ENCODE measurements around the gene RPL7L1. TPM values are rescaled to one million over a fixed set of nuclear protein-coding genes. Genes with fewer than 3 reads are reported as not detected.
"Not testable (repeated sequence)": the region's sequence is repeated elsewhere in the genome, so short reads cannot be mapped to it uniquely, and the experiment has no call there.

Gene RPL7L1
- polyA plus RNA-seq, 1 experiment, result 30.2 TPM

DNA sequence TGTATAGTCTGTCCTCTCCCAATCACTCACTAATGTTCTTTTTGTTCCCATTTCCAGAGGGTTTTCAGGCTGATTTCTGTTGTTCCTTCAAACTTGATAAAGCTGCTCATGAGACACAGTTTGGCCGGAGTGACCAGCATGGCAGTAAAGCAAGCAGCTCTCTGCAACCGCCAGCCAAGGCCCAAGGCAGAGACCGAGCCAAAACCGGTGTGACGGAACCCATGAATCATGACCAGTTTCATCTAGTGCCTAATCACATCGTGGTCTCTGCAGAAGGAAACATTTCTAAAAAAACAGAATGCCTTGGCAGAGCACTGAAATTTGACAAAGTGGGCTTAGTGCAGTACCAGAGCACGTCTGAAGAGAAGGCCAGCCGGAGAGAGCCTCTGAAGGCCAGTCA, 14.8 kb upstream of the RPL7L1 start:
- CTCF ChIA-PET, result no interaction called here
- H3K36me3 ChIP-seq (ENCODE audit: control insufficient read depth, insufficient read depth, low read length), result peaks cover 8% of the 10 kb centered on the region
- H3K4me3 ChIP-seq (ENCODE audit: low read depth, low read length), result no peak overlapping the region
- DNase-seq (ENCODE audit: low read depth), result no peak
- H3K27me3 ChIP-seq (ENCODE audit: control insufficient read depth, insufficient read depth, low read length), result no peaks in the 10 kb centered on the region
- POLR2A ChIA-PET, result no interaction called here
- TF ChIP-seq CTCF (IDR thresholded peaks at IDR 0.05; ENCODE audit: insufficient read depth, low read depth, low read length), result no peak

- CTCF ChIA-PET, result interaction anchor here (2.8 kb wide), 1 partner anchor 208 kb away, joined by 14 read pairs; no protein-coding TSS in a partner anchor
- Histone ChIP-seq H3K27me3 (ENCODE audit: control insufficient read depth, insufficient read depth, low read length) (no peaks in the 10 kb centered on the region), H3K36me3 (ENCODE audit: control insufficient read depth, insufficient read depth, low read length) (0 out of 2 replicates have a peak, but pooled peaks cover 1% of the 10 kb centered on the region), H3K4me3 (ENCODE audit: low read depth, low read length) (no peak overlapping the region)
- POLR2A ChIA-PET, result no interaction called here
- no peak for TF ChIP-seq CTCF (IDR thresholded peaks at IDR 0.05; ENCODE audit: insufficient read depth, low read depth, low read length)
- DNase-seq (ENCODE audit: low read depth), result no peak
Measured at GRCh38 chr6:42870145-42870936, 9.1 kb upstream of the RPL7L1 start.

DNA sequence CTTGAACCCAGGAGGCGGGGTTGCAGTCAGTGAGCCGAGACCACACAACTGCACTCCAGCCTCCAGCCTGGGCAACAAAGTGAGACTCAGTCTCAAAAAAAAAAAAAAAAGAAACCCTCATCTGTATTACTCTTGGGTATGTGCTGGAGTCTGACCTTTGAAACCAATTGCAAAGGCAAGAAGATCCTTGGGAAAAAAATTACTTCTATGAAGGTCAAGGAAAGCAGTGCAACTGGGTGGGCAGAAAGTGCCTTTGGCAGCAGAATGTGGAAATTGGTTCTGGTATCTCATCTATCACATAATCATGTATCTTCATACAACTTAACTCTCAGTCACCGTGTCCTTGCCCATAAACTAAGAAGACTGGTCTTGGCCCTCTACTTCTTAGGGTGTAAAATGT, 7.7 kb upstream of the RPL7L1 start:
- DNase-seq (ENCODE audit: low read depth), result no peak
- CTCF ChIA-PET, result no interaction called here
- Histone ChIP-seq H3K36me3 (ENCODE audit: control insufficient read depth, insufficient read depth, low read length) (no peaks in the 10 kb centered on the region), H3K4me3 (ENCODE audit: low read depth, low read length) (no peak overlapping the region), H3K27me3 (ENCODE audit: control insufficient read depth, insufficient read depth, low read length) (no peaks in the 10 kb centered on the region)
- no peak for TF ChIP-seq CTCF (IDR thresholded peaks at IDR 0.05; ENCODE audit: insufficient read depth, low read depth, low read length)
- POLR2A ChIA-PET, result no interaction called here

GRCh38 chr6:42873313-42873712, 6.1 kb upstream of the RPL7L1 start:
- no peak for TF ChIP-seq CTCF (IDR thresholded peaks at IDR 0.05; ENCODE audit: insufficient read depth, low read depth, low read length)
- ChIA-PET POLR2A (no interaction called here), CTCF (interaction anchor here (2.2 kb wide), 1 partner anchor 147 kb away, joined by 8 read pairs; no protein-coding TSS in a partner anchor)

DNA sequence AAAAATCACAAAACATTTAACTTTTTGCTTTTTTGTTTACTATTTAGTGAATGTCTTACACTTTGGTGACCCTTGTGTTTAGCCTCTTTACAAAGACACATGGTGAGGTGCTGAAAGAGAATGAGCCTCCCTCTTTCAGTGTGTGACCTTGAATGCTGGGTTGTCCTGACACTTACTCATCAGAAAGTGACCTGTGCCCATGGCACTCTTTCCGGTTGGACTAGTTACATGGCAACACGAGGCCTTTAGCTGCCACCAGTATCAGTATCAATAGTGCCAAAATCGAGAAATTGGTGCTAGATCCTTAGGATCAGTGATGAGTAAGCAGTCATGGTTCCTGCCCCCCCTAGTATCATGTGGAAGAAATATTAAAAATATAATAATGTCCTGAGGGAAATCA, 1.7 kb upstream of the RPL7L1 start:
- POLR2A ChIA-PET, result no interaction called here
- no peak for DNase-seq (ENCODE audit: low read depth)
- no peak for TF ChIP-seq CTCF (IDR thresholded peaks at IDR 0.05; ENCODE audit: insufficient read depth, low read depth, low read length)

More at GRCh38 chr6:42873313-42873712, 6.1 kb upstream of the RPL7L1 start:
- no peaks in the 10 kb centered on the region for H3K36me3 ChIP-seq (ENCODE audit: control insufficient read depth, insufficient read depth, low read length)
- DNase-seq (ENCODE audit: low read depth), result no peak
- no peak overlapping the region for H3K4me3 ChIP-seq (ENCODE audit: low read depth, low read length)
- no peaks in the 10 kb centered on the region for H3K27me3 ChIP-seq (ENCODE audit: control insufficient read depth, insufficient read depth, low read length)

GRCh38 chr6:42880240-42880817, 913 bp downstream of the RPL7L1 start:
- Histone ChIP-seq H3K4me3 (ENCODE audit: low read depth, low read length) (peak overlapping the region; percentile 82), H3K36me3 (ENCODE audit: control insufficient read depth, insufficient read depth, low read length) (peaks cover 12% of the 10 kb centered on the region)
- H3K27me3 ChIP-seq (ENCODE audit: control insufficient read depth, insufficient read depth, low read length); DNase-seq (ENCODE audit: low read depth); POLR2A ChIA-PET: not testable (repeated sequence)
- CTCF ChIA-PET, result interaction anchor here (1.5 to 3.9 kb wide), 3 partner anchors 9 to 219 kb away, joined by 3 to 32 read pairs (median 8); no protein-coding TSS in a partner anchor

More for the DNA sequence above, 1.7 kb upstream of the RPL7L1 start:
- CTCF ChIA-PET, result interaction anchor here (0.7 to 3.9 kb wide), 14 partner anchors 26 to 330 kb away, joined by 3 to 32 read pairs (median 3); no protein-coding TSS in a partner anchor
- Histone ChIP-seq H3K27me3 (ENCODE audit: control insufficient read depth, insufficient read depth, low read length) (no peaks in the 10 kb centered on the region), H3K36me3 (ENCODE audit: control insufficient read depth, insufficient read depth, low read length) (no peaks in the 10 kb centered on the region), H3K4me3 (ENCODE audit: low read depth, low read length) (no peak overlapping the region)

- DNase-seq (ENCODE audit: low read depth); H3K27me3 ChIP-seq (ENCODE audit: control insufficient read depth, insufficient read depth, low read length); POLR2A ChIA-PET: not testable (repeated sequence)
- H3K36me3 ChIP-seq (ENCODE audit: control insufficient read depth, insufficient read depth, low read length), result peaks cover 12% of the 10 kb centered on the region
- CTCF ChIA-PET, result interaction anchor here (1.5 to 2.0 kb wide), 2 partner anchors 9 to 19 kb away, joined by 3 to 8 read pairs; no protein-coding TSS in a partner anchor
- H3K4me3 ChIP-seq (ENCODE audit: low read depth, low read length), result peak overlapping the region; percentile 82
Measured at GRCh38 chr6:42880871-42881270, 1.5 kb downstream of the RPL7L1 start.

Data from BJ (cell line).